PFSK-1 (cell line): ENCODE data around the gene OGFR.

Experiments used
- FOXP2 ChIP-seq: optimal IDR thresholded peaks from 2 replicates; pipeline ENCODE3; 2011; ENCODE audit warnings: borderline replicate concordance, control low read depth, inconsistent platforms; ENCODE audit not compliant: insufficient read depth; ENCODE audit errors: extremely low read length, extremely low read depth
- POLR2AphosphoS5 ChIP-seq: IDR thresholded peaks from 2 replicates; pipeline ENCODE4 v1.6.1; 2012; ENCODE audit warnings: low read depth, mild to moderate bottlenecking, control low read depth, low read length, moderate library complexity
- SIN3A ChIP-seq: IDR thresholded peaks from 2 replicates; pipeline ENCODE4 v1.6.1; 2012; ENCODE audit warnings: mild to moderate bottlenecking, low read length, moderate library complexity, borderline replicate concordance; ENCODE audit not compliant: insufficient read depth
- TAF1 ChIP-seq: IDR thresholded peaks from 2 replicates; pipeline ENCODE4 v1.6.1; 2012; ENCODE audit warnings: low read length, control low read depth, borderline replicate concordance; ENCODE audit not compliant: insufficient read depth
- TF ChIP-seq, protein P1 (sequence below), 2 experiments: IDR thresholded peaks; 2 replicates each; pipeline versions ENCODE4 v1.6.1 to v1.8.0; 2011 to 2012; ENCODE audit warnings: low read depth in 2 of 2, low read length in 2 of 2, control low read depth in 1 of 2, inconsistent platforms in 1 of 2, mild to moderate bottlenecking in 1 of 2, moderate library complexity in 1 of 2; ENCODE audit not compliant: insufficient read depth in 1 of 2

Gene OGFR

DNA sequence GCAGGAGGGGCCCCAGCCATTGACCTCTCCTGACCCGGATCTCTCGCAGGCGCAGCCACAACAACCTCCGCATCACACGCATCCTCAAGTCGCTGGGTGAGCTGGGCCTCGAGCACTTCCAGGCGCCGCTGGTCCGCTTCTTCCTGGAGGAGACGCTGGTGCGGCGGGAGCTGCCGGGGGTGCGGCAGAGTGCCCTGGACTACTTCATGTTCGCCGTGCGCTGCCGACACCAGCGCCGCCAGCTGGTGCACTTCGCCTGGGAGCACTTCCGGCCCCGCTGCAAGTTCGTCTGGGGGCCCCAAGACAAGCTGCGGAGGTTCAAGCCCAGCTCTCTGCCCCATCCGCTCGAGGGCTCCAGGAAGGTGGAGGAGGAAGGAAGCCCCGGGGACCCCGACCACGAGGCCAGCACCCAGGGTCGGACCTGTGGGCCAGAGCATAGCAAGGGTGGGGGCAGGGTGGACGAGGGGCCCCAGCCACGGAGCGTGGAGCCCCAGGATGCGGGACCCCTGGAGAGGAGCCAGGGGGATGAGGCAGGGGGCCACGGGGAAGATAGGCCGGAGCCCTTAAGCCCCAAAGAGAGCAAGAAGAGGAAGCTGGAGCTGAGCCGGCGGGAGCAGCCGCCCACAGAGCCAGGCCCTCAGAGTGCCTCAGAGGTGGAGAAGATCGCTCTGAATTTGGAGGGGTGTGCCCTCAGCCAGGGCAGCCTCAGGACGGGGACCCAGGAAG is 7.7 kb downstream of the OGFR start:
- TF ChIP-seq FOXP2 = no peak
- no peak for TF ChIP-seq POLR2AphosphoS5
- no peak for TF ChIP-seq TAF1
- TF ChIP-seq SIN3A = no peak
- TF ChIP-seq, protein P1, sequence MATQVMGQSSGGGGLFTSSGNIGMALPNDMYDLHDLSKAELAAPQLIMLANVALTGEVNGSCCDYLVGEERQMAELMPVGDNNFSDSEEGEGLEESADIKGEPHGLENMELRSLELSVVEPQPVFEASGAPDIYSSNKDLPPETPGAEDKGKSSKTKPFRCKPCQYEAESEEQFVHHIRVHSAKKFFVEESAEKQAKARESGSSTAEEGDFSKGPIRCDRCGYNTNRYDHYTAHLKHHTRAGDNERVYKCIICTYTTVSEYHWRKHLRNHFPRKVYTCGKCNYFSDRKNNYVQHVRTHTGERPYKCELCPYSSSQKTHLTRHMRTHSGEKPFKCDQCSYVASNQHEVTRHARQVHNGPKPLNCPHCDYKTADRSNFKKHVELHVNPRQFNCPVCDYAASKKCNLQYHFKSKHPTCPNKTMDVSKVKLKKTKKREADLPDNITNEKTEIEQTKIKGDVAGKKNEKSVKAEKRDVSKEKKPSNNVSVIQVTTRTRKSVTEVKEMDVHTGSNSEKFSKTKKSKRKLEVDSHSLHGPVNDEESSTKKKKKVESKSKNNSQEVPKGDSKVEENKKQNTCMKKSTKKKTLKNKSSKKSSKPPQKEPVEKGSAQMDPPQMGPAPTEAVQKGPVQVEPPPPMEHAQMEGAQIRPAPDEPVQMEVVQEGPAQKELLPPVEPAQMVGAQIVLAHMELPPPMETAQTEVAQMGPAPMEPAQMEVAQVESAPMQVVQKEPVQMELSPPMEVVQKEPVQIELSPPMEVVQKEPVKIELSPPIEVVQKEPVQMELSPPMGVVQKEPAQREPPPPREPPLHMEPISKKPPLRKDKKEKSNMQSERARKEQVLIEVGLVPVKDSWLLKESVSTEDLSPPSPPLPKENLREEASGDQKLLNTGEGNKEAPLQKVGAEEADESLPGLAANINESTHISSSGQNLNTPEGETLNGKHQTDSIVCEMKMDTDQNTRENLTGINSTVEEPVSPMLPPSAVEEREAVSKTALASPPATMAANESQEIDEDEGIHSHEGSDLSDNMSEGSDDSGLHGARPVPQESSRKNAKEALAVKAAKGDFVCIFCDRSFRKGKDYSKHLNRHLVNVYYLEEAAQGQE (IDR thresholded peaks at IDR 0.05; ENCODE audit: insufficient read depth in 1 of 2, low read depth in 2 of 2, low read length in 2 of 2) = no peak

- TF ChIP-seq FOXP2 = no peak
- TF ChIP-seq POLR2AphosphoS5 = no peak
- TF ChIP-seq, protein P1 (IDR thresholded peaks at IDR 0.05; ENCODE audit: insufficient read depth in 1 of 2, low read depth in 2 of 2, low read length in 2 of 2) = no peak
- TF ChIP-seq TAF1 = no peak
- TF ChIP-seq SIN3A = no peak
Measured at GRCh38 chr20:62812907-62813200, 8.2 kb downstream of the OGFR start.

DNA sequence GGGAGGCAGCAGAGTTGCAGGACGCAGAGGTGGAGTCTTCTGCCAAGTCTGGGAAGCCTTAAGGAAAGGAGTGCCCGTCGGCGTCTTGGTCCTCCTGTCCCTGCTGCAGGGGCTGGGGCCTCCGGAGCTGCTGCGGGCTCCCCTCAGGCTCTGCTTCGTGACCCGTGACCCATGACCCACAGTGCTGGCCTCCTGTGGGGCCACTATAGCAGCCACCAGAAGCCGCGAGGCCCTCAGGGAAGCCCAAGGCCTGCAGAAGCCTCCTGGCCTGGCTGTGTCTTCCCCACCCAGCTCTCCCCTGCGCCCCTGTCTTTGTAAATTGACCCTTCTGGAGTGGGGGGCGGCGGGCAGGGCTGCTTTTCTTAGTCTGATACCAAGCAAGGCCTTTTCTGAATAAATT is 9.0 kb downstream of the OGFR start:
- TF ChIP-seq SIN3A (no peak), POLR2AphosphoS5 (no peak), FOXP2 (no peak), TAF1 (no peak)
- TF ChIP-seq, protein P1 (IDR thresholded peaks at IDR 0.05; ENCODE audit: insufficient read depth in 1 of 2, low read depth in 2 of 2, low read length in 2 of 2) = no peak

GRCh38 chr20:62814060-62814708 is 9.5 kb downstream of the OGFR start:
- TF ChIP-seq TAF1 (no peak), POLR2AphosphoS5 (no peak), FOXP2 (no peak)
- TF ChIP-seq, protein P1 (IDR thresholded peaks at IDR 0.05; ENCODE audit: insufficient read depth in 1 of 2, low read depth in 2 of 2, low read length in 2 of 2) = no peak
